Stimulated activated CD8-positive, alpha-beta memory T cell treated with anti-CD3 and anti-CD28 coated beads, Interleukin-15, amount 100 ng/mL, for 1 hour (primary cell): ENCODE measurements around the gene ADGRL3.
"Not testable (repeated sequence)": the region's sequence is repeated elsewhere in the genome, so short reads cannot be mapped to it uniquely, and the experiment has no call there.

Source experiments
- DNase-seq: peaks from one replicate; pipeline ENCODE4 v3.0.0-alpha.2; 2020; ENCODE audit warnings: low read depth

Gene ADGRL3

DNA sequence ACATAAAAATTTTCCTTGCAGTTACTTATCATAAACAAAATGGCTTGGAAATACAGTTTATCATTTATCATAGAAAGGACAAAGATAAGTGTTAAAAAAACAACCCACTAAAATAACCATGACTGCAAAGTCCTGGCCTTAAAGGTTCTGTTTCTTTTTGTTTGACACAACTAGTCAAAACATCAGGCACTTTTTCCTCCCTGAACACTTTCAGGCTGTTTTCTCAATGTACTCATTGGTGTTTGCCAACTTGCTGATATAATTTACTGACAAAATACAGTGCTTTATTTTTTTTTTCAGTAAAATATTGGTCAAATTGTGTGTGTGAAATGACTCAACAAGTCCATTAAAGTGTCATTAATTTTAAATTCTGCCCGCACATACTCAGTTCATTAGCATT, 156.6 kb downstream of the ADGRL3 start:
- no peak for DNase-seq

DNA sequence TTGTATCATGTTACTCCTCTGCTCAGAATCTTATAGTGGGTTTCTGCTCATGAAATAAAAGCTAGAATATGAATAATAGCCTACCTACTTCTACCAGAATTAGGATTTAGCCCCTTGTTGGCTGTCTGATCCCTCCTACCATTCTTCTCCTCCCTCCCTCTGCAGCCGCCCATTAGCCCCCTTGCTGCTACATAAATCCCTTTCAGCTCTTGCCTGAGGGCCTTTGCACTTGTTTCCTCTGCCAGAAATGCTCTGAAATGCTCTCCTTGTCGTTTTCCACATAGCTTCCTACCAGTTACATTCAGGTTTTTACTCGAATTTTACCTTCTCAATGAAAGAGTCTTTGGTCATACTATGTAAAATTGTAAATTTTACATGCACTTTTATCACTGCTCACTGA, 159.2 kb downstream of the ADGRL3 start:
- no peak for DNase-seq

DNA sequence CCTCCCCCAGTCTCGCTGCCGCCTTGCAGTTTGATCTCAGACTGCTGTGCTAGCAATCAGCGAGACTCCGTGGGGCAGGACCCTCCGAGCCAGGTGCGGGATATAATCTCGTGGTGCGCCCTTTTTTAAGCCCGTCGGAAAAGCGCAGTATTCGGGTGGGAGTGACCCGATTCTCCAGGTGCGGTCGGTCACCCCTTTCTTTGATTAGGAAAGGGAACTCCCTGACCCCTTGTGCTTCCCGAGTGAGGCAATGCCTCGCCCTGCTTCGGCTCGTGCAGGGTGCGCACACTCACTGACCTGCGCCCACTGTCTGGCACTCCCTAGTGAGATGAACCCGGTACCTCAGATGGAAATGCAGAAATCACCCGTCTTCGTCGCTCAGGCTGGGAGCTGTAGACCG, 172.7 kb downstream of the ADGRL3 start:
- DNase-seq, result not testable (repeated sequence)

DNA sequence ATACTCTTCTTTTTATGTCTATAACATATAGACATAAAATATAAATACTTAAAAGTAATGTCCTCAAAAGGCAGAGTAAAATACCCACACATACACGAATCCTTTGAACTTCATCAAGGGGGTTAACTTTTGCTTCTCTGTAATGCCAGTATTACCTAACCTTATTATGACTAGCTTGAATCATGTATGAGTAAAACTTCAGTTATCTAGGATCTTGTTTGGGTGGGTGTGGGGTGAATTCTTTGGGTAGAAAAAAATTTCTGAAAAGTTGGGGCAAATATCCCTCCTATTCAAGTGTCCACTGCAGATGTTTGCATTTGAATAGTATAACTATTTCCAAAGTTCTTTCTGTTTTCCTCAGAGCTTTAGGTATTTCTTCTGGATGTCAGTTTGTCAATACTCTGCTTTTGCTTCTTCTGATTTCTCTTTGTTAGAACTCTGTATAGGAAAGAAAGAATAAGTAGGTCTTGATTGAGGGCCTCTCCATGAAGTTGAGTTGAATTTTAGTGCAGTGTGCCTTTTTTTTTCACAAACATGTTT, 173.8 kb downstream of the ADGRL3 start:
- no peak for DNase-seq

DNA sequence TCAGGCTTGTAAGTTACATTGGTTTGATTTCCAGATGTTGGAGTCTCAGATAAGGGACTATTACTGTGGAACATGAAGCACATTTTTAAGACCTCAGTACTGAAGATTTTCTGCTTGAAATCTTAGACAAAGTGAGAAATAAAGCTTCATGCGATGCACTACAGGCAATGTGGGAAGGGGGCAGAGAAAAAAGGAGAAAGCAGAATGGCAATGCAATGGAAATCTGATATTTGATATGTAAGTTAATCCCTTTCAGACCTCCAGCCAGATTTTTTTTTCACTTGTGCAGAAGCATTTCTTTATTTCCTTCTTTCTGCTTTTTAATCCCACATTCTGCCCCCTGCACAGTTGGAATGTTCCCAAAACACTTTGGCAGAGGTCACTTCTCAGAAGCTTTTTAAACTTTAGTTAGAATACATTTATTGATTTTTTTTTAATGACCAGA, 174.3 kb downstream of the ADGRL3 start:
- DNase-seq, result no peak

DNA sequence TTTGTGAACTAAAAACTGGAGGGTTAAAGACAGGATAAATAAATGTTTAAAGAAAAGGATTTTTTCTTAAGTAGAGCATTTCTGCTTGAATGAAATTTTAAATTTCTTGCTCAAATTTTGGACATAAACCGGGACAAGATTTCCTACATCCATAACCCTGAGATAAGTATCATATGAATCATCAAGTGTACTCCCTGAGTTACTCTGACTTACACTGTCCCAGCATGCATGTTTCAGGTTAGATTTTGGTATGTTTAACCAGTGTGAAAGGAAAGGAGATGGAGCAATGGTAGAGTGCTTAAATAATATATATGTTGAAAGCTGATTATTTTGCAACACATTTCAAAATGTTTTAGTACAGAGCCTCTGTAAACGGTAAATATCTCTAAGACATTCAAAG, 175.2 kb downstream of the ADGRL3 start:
- no peak for DNase-seq

DNA sequence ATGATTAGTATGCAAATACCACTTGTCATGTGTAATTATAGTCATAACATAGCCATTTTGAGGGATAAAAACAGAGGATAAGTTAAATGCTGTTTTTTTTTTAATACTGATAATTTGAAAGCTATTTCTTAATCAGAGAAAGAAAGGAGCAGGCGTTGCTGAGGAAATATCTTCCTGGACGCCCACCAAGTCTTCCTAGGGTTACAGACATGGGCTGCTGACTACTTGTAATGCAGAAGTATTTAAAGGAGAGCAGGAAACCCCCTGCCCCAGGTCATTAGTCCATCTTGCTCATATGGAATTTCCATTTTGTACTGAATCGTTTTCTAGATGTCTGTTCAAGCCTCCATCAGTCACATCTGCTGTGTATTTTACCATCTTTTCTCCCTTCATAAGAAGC, 176.2 kb downstream of the ADGRL3 start:
- no peak for DNase-seq

DNA sequence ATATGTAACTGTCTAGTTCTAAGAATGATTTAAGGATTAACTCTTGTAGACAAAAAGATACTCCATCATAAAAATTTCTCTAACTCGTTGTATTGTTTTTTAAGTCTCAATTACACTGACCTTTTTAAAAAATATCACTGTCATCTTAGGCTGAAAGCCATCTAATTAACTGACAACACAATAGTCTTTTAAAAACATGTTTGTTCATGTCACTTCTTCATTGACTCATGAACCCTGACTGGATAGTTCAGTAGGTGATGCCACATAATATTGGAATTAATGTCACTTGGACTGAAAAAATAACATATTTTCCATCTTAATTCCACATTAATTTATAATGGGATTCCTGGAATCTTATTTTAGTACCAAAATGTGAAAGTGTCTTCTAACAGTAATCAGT, 179.3 kb downstream of the ADGRL3 start:
- no peak for DNase-seq

DNA sequence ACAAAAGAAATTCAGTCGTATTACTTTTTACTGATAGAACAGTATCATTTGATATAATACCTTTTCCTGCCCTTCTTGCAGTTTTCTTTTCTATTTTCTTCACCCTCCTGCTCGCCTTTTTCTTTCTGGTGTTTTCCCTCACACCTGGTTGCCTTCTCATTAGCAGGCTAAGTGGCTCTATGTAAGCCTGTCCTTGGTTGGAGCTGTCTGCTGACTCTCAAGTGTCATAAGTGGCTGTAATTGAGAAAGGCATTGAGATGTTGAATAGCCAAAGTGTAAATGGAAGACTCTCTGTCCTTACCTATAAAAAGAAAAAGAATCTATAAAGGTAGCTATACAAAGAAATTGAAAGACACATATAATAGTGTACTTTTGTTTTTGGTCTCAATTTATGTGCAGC, 180.7 kb downstream of the ADGRL3 start:
- no peak for DNase-seq

DNA sequence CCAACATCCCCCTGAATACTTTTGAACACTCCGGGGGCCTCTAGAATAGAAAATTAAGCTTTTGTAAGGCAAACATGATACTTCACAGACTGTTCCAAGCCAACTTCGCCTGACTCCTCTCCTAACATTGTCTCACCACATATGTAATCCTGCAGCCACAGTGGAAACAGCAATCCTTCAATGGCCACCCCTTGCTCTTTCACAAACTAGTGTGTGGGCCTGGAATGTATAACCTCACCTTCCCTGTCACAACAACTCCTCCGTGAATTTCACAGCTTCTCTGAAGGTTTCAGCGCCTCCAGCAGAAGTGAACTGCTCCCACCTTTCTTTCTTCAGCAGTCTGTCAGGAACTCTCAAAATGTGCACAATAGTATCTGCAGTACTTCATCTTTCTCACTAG, 185.1 kb downstream of the ADGRL3 start:
- DNase-seq, result no peak

DNA sequence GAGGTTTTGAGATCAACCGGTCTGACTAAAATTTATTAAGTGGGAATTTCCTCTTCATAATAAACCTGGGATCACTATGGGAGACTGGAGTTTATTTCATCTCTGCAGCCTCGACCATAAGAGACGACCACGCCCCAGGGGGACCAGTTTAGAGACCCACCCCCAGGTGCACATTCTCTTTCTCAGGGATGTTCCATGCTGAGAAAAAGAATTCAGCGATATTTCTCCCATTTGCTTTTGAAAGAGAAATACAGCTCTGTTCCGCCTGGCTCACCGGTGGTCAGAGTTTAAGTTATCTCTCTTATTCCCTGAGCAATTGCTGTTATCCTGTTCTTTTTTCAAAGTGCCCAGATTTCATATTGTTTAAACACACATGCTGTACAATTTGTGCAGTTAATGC, 187.2 kb downstream of the ADGRL3 start:
- not testable (repeated sequence) for DNase-seq

DNA sequence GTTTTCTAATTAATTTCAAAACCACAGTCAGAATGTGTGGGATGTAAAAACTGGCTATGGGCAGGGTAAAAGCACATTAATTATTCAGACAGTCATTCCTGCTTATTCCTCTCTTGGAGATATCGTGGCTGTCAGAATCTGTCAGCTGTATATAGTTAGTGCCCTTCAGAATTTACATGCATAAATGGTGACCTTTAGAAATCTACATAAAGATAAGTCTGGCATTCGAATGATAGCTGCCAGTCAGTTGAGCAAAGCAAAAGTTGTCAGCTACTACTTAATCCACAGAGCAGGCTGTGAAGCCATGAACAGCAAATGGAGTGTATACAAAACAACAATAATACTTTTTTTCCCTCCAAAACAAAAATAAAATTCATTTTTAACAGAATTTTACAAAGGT, 189.5 kb downstream of the ADGRL3 start:
- DNase-seq, result no peak

DNA sequence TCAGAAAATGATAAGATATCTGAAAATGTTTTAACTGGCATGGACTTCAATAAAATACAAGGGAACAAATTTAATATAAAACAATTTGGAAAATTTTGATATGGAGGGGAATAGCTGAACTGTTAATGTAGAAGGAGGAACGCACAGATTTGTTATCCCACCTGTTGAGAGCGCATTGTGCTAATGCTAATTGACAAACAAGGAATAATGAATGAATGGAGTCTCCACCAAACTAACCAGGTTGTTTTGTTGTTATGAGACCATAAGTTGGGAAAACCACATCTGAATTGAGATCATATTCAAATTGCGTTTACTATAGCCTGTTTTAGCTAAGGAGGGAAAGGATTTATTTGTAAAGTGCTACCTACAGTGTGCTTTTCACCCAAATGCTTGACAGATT, 195.6 kb downstream of the ADGRL3 start:
- no peak for DNase-seq

DNA sequence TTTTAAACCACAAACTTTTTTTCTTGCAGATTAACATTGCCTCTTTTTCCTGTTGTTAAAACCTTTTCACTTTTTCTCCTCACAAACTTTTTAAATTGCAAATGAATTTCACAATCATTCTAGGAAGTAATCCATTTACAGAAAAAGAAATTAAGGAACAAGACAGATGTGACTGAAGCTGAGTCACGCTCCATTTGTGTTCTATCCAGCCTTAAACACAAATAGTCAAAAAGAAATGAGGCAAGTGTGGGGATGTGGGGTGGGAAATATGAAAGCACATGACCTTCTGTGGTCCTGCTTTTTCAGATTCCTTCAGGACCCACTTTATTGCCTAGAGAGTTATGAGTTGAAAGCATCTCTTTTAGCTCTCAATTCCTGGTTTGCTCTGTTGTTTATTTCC, 197.0 kb downstream of the ADGRL3 start:
- DNase-seq, result no peak

DNA sequence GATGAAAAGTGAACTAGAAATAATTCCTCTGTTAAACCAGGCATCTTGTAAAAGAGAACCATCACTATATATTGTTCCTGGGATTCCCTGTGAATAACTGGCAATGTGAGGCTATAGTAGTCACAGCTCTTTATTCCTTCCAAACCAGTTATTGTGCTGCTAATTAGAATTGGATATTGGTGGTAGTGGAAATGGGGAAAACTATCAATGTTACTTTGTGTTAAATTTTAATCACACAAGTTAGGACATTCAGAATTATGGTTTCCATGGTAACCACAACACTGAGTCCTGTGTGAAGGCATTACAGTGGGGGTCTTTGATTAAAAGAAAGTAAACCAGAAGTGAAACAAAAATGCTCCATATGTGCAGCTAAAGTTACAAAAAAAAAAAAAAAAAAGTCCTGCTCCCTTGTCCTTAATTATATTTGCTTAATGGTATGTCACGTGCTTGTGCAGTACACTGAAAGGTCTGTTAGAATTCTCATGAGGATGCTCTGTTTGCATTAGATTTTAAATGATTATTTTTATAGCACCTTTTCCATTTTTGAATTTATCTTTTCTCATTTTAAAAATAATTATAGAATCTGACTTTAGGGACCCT, 200.4 kb downstream of the ADGRL3 start:
- no peak for DNase-seq

DNA sequence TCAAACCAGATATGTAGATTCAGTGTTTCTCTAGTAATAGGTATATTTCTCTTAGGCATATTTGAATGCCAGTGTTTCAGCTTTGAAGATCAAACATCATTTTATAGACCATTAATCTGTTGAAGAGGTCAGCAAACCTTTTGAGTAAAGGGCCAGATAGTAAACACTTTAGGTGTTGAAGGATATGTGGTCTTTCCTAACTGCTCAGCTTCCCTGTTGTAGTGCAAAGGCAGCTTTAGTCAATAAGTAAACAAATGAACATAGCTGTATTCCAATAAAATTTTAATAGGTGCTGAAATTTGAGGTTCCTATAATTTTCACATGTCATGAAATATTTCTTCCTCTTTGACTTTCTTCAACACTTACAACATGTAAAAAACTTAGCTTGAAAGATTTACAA, 201.6 kb downstream of the ADGRL3 start:
- DNase-seq, result no peak

DNA sequence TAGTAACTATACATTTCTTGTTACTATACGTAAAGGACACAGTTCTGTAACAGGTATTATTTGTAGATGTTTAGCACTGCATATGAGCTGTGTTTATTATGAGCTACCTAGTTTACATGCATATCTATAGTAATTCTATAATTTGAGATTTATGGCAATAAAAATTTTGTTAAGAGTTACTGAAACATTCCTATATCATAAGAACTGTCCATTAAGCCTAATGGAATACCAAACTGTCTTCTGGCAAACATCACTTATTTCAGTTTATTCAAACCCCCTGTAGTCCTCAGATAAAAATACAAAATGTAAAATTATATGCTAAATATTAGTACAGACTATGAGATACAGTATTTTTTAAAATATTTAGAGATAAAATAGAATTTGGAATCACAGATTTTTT, 205.2 kb downstream of the ADGRL3 start:
- no peak for DNase-seq

DNA sequence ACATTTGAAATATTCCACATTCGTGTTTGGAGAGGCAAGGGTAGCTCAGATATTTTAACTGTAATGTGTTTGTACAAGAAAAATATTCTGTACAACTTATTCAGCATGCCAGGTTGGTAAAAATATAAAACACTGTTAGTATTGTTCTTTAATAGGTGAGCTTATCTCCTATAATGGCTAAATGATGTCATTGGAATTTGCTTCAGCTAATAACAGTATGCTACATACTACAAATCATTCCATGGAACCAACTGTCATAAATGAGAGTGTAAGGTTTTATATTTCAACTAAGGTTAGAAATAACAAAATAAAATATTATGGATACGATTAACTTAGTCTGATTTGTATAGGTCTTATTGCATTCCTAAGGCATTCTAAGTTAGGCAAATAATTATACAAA, 206.6 kb downstream of the ADGRL3 start:
- DNase-seq, result no peak

DNA sequence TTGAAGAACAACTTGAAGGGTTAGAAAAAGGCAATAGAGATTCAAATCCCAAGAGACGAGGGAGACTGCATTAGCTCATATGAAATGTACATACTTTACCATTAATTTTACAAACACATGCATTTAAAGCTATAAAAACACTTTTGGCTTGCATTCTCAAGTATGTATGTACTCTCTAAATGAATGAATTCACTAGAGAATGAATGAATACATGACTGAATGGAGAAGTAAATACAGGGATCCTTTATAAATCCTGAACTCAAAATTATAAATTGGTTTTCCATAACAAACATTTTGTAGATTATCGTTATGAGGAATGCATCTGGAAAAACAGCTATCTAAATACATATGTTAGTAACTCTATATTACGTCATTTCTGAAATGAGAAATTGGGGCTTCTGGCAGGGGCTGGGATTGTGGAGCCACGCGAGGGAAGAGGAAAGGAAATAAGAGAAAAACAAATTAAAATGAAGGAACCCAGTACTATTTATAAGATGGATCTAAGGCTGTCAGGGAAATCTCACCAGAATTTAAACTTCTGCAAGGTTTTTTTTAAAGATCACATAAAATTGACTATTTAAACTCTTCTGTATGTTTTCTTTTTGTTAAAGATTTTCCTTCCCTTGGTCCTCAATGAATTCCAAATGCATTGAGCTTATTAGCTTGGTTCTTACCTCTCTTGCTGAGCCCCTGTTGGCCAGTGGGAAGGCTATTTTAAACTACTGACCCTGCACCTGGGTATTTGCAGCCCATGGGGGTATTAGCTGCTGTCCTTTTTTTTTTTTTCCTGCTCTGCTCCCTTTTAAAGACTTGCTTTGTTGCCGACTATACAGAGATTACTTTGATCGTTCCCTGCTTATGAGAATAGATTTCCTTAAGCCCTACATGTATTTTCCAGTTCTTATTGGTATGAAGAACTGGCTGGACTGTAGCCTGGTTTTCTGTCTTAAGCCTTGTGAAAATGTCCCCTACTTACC, 207.8 kb downstream of the ADGRL3 start:
- no peak for DNase-seq

DNA sequence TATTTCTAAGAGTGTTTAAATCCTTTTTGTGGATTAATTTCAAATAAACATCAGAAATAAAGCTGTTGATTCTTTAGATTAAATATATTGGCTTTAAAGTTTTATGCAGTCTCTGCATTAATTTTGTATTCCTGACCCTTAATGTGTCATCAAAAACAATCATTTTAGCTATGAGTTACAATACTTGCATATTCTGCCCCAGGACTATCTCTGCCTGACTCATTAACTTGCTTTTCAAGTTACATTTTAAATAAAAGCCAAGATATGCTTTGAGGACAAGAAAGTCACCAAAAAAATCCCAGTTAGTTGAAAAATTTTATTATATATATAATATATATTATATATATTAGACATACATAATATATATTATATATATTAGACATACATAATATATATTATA, 208.7 kb downstream of the ADGRL3 start:
- DNase-seq, result no peak

DNA sequence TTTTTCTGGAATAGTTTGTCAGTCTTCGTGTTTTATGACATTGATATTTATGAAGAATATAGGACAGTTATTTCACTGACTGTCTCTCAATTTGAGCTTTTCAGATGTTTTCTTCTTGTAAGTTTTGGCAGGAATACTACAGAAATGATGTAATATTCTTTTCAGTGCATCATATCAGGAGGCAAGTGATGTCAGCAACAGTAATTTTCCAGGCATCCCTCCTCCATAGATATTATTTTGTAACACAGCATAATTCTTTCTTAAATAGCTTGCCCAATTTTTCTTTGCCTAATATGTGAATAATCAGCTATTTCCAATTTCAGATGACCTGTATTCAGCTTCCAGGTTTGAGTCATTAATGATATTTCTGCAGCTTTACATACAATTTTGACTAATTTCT, 211.1 kb downstream of the ADGRL3 start:
- DNase-seq, result no peak

DNA sequence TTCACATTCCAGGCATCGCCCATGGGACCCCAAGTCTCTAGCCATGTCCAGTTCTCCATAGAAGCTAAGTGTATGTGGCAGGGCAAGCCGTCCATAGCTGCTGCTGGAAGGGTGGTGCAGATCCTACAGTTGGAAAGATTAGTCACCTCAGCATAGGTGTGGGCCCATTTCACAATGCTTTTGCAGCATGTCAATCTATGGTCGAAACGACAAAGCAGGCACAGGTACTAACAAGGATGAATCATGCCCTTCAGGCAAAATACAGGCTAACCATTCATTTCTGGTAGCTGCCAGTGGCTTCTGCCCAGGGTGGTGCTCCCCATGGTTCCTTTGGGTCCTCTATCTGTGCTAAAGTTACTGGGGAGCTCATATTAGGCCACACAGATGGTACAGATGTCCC, 225.2 kb downstream of the ADGRL3 start:
- DNase-seq, result no peak

DNA sequence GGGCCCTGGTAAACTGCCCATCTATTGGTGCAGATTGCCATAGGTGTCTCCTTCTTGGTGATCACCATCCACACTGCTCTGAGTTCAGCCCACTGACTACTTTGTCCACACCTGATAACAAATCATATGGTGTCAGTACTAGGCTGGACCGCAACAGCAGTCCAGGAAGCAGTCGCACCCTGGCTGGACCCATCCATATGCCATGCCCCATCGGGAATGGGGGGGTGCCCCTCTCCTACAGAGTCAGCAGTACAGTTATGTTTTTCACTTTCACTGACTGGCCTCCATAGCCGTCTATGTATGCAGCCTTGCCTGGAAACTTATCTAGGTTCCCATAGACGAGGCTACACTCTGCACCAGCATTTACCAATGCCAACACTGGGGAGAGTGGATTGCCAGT, 226.1 kb downstream of the ADGRL3 start:
- DNase-seq, result no peak
